ENCODE measurements around the gene A1BG. TPM values are rescaled to one million over a fixed set of nuclear protein-coding genes. Genes with fewer than 3 reads are reported as not detected.

A1BG gene
- total RNA-seq, 1 experiment from 2014 or later, result 47.4 TPM

GRCh38 chr19:58395979-58396627 lies 42.8 kb upstream of the A1BG start:
- no peak for DNase-seq (ENCODE audit: low read depth, low spot score)
- Histone ChIP-seq H3K4me1 (ENCODE audit: control insufficient read depth, insufficient read depth, low read length) (peaks cover 19% of the 10 kb centered on the region), H3K27me3 (ENCODE audit: control insufficient read depth, insufficient read depth, low read length) (no peaks in the 10 kb centered on the region), H3K27ac (ENCODE audit: low read length) (no peak overlapping the region), H3K36me3 (ENCODE audit: control insufficient read depth, insufficient read depth, low read length) (peaks cover 12% of the 10 kb centered on the region; the same call in 1 of the 2 replicates), H3K9me3 (ENCODE audit: control insufficient read depth, insufficient read depth, low read depth, low read length) (no peaks in the 10 kb centered on the region), H3K4me3 (ENCODE audit: low read depth in 2 of 2, low read length in 2 of 2) (no peak overlapping the region)
- intact Hi-C loops (cut with micrococcal nuclease; ENCODE audit: unreplicated experiment), result no loop called here
- peak; percentile 46 for ATAC-seq
- POLR2A ChIA-PET, result no interaction called here
- in situ Hi-C loops (cut with HindIII; ENCODE audit: low pct_unique_long_range_greater_than_20kb, low sequenced_read_pairs), result no loop called here
- no TSS peak for BruUV-seq (replicated peaks)
- CTCF ChIA-PET, result no interaction called here
- TF ChIP-seq SIN3A (IDR thresholded peaks at IDR 0.05; ENCODE audit: borderline replicate concordance, insufficient read depth, low read depth, low read length) (no peak), TCF7L2 (IDR thresholded peaks at IDR 0.05; ENCODE audit: low read depth, low read length) (no peak), POLR2AphosphoS5 (IDR thresholded peaks at IDR 0.05; ENCODE audit: low read depth, low read length) (no peak)
- TF ChIP-seq, protein P1, sequence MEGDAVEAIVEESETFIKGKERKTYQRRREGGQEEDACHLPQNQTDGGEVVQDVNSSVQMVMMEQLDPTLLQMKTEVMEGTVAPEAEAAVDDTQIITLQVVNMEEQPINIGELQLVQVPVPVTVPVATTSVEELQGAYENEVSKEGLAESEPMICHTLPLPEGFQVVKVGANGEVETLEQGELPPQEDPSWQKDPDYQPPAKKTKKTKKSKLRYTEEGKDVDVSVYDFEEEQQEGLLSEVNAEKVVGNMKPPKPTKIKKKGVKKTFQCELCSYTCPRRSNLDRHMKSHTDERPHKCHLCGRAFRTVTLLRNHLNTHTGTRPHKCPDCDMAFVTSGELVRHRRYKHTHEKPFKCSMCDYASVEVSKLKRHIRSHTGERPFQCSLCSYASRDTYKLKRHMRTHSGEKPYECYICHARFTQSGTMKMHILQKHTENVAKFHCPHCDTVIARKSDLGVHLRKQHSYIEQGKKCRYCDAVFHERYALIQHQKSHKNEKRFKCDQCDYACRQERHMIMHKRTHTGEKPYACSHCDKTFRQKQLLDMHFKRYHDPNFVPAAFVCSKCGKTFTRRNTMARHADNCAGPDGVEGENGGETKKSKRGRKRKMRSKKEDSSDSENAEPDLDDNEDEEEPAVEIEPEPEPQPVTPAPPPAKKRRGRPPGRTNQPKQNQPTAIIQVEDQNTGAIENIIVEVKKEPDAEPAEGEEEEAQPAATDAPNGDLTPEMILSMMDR (IDR thresholded peaks at IDR 0.05), result no peak
- TF ChIP-seq, protein P2, sequence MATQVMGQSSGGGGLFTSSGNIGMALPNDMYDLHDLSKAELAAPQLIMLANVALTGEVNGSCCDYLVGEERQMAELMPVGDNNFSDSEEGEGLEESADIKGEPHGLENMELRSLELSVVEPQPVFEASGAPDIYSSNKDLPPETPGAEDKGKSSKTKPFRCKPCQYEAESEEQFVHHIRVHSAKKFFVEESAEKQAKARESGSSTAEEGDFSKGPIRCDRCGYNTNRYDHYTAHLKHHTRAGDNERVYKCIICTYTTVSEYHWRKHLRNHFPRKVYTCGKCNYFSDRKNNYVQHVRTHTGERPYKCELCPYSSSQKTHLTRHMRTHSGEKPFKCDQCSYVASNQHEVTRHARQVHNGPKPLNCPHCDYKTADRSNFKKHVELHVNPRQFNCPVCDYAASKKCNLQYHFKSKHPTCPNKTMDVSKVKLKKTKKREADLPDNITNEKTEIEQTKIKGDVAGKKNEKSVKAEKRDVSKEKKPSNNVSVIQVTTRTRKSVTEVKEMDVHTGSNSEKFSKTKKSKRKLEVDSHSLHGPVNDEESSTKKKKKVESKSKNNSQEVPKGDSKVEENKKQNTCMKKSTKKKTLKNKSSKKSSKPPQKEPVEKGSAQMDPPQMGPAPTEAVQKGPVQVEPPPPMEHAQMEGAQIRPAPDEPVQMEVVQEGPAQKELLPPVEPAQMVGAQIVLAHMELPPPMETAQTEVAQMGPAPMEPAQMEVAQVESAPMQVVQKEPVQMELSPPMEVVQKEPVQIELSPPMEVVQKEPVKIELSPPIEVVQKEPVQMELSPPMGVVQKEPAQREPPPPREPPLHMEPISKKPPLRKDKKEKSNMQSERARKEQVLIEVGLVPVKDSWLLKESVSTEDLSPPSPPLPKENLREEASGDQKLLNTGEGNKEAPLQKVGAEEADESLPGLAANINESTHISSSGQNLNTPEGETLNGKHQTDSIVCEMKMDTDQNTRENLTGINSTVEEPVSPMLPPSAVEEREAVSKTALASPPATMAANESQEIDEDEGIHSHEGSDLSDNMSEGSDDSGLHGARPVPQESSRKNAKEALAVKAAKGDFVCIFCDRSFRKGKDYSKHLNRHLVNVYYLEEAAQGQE (IDR thresholded peaks at IDR 0.05; ENCODE audit: insufficient read depth in 1 of 2, low read depth in 2 of 2, low read length in 1 of 2), result no peak

DNA sequence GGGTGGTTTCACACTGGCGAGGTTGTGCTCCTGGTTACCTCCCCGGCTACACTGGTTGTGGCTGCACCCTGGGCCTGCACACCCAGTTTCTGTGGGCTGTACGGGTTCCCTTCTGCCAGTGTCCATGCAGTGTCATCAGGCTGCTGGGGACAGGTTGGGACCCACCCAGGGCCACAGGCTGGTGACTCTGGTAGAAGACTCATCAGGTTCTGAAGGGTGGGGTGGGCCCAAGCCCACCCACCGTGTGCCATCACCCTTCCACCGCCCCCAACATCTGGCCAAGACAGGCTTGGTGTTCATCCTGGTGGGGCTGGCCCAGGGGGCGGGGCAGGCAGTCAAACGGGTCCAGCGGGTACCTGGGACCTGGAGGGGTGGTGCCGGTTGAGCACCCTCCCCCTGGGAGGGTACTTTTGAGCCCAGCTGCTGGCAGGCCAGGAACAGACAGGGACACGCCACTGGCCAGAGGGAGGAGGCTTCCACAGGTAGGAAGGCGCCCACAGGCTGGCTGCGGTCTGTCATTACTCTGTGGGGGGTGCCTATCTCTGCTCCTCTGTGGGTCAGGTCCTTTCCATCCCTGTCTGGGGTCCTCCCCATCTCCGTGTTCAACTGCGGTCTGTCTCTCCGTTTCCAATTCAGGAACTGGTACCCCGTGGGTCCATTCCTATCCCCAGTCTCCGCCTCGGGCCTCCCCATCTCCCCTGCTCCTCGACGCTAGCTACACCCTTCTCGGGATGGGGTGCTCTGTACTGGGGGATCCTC lies 42.1 kb upstream of the A1BG start, which contains the start of gene RNF225:
RNF225 (plus strand) TSS at position 437 of the 759 bp plus-strand sequence. CDS start 434 bp downstream, outside the sequence.
- CTCF ChIA-PET, result no interaction called here
- intact Hi-C loops (cut with micrococcal nuclease; ENCODE audit: unreplicated experiment) (no loop called here), in situ Hi-C loops (cut with HindIII; ENCODE audit: low pct_unique_long_range_greater_than_20kb, low sequenced_read_pairs) (no loop called here)
- H3K4me1 ChIP-seq (ENCODE audit: control insufficient read depth, insufficient read depth, low read length), result peaks cover 20% of the 10 kb centered on the region
- TF ChIP-seq POLR2AphosphoS5 (IDR thresholded peaks at IDR 0.05; ENCODE audit: low read depth, low read length), result peak; percentile 95
- TF ChIP-seq SIN3A (IDR thresholded peaks at IDR 0.05; ENCODE audit: borderline replicate concordance, insufficient read depth, low read depth, low read length), result no peak
- no peak within 1 kb of the TSS for H3K4me3 ChIP-seq (ENCODE audit: low read depth in 2 of 2, low read length in 2 of 2)
- BruUV-seq (replicated peaks), result no TSS peak
- POLR2A ChIA-PET, result no interaction called here
- DNase-seq (ENCODE audit: low read depth, low spot score) (no peak), ATAC-seq (peak; percentile 70)
- no peaks in the 10 kb centered on the region for H3K27me3 ChIP-seq (ENCODE audit: control insufficient read depth, insufficient read depth, low read length)
- no peak within 1 kb of the TSS for H3K27ac ChIP-seq (ENCODE audit: low read length)
- H3K9me3 ChIP-seq (ENCODE audit: control insufficient read depth, insufficient read depth, low read depth, low read length), result no peaks in the 10 kb centered on the region
- peaks cover 16% of the 10 kb centered on the region for H3K36me3 ChIP-seq (ENCODE audit: control insufficient read depth, insufficient read depth, low read length)

Measured in Panc1 (cell line).